Cardiac fibroblast (primary cell): ENCODE measurements around the gene KLHL6.
"Not testable (repeated sequence)": the region's sequence is repeated elsewhere in the genome, so short reads cannot be mapped to it uniquely, and the experiment has no call there.

Experiments
- DNase-seq, 2 donors: peaks; one replicate each; pipeline versions ENCODE4 v3.0.0 to v3.0.0-alpha.2; 2010; ENCODE audit warnings: low read depth in 2 of 2
- H3K4me3 ChIP-seq, 2 donors: replicated peaks in 1 of 2; 1 replicate in 1 of 2; 2 replicates in 1 of 2; pipeline ENCODE4 v1.5.1; 2011; ENCODE audit warnings: low read depth in 2 of 2, low read length in 2 of 2, mild to moderate bottlenecking in 2 of 2, moderate library complexity in 1 of 2
- TF ChIP-seq, protein P1 (sequence below): IDR thresholded peaks from one replicate; pipeline ENCODE4 v1.5.1; 2011; ENCODE audit warnings: low read depth, mild to moderate bottlenecking, low read length, inconsistent platforms

Gene KLHL6

DNA sequence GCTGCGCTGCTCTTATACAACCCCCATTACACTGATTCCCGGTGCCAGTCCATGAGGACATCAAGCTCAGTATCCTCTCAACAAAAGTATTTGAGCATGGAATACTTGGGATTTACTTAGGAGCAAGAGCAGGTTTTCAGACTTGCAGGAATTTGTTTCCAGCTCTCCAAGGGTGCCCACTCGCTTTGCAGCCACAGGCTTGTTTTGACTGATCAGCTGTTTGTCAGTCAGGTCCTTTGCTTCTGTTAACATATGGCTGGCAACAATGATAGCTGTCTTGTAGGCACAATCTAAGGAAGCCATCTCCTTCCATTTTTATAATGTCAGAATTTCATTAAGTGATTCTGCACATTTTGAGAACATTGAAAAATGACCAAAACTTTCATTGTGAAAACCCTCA, 88.9 kb downstream of the KLHL6 start:
- H3K4me3 ChIP-seq: no peak overlapping the region
- no peak for DNase-seq
- TF ChIP-seq, protein P1, sequence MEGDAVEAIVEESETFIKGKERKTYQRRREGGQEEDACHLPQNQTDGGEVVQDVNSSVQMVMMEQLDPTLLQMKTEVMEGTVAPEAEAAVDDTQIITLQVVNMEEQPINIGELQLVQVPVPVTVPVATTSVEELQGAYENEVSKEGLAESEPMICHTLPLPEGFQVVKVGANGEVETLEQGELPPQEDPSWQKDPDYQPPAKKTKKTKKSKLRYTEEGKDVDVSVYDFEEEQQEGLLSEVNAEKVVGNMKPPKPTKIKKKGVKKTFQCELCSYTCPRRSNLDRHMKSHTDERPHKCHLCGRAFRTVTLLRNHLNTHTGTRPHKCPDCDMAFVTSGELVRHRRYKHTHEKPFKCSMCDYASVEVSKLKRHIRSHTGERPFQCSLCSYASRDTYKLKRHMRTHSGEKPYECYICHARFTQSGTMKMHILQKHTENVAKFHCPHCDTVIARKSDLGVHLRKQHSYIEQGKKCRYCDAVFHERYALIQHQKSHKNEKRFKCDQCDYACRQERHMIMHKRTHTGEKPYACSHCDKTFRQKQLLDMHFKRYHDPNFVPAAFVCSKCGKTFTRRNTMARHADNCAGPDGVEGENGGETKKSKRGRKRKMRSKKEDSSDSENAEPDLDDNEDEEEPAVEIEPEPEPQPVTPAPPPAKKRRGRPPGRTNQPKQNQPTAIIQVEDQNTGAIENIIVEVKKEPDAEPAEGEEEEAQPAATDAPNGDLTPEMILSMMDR: no peak

GRCh38 chr3:183465710-183466109, 89.8 kb downstream of the KLHL6 start:
- not testable (repeated sequence) for DNase-seq, H3K4me3 ChIP-seq

GRCh38 chr3:183464480-183464879, 91.0 kb downstream of the KLHL6 start:
- TF ChIP-seq, protein P1: no peak
- DNase-seq: no peak
- H3K4me3 ChIP-seq: no peak overlapping the region

DNA sequence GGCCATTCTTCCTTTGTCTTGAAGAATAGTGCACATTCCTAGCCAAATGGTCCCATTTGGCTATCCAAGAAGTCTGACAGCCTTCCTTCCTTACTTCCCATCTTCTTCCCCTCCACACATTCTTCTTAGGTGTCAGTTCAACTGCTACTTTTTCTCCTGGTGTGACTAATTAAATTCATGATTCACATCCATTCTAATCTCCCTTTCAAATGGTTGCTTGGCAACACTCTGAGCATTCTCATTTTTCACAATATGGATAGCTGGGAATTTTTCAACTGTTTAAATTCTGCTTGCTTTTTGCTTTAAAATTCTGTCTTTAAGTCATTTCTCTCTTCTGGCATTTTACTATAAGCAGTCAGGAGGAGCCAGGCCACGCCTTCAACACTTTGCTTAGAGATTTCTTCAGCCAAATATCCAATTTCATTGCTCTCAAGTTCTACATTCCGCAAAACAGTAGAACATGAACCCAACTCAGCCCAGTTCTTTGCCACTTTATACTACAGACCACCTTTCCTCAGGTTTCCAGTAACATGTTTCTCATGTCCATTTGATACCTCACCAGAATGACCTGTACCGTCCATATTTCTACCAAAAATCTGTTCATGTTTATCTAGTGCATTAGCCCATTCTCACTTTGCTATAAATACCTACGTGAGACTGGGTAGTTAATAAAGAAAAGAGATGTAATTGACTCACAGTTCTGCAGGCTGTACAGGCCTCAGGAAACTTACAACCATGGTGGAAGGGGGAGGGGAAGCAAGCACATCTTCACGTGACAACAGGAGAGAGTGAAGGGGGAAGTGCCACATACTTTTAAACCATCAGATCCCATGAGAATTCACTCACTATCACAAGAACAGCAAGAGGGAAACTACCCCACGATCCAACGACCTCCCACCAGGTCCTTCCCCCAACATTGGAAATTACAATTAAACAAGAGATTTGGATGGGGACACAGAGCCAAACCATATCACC, 95.1 kb downstream of the KLHL6 start:
- no peak overlapping the region for H3K4me3 ChIP-seq
- TF ChIP-seq, protein P1: no peak
- DNase-seq: peak; percentile 15 to 20

GRCh38 chr3:183455089-183455488, 100.4 kb downstream of the KLHL6 start:
- H3K4me3 ChIP-seq: no peak overlapping the region
- TF ChIP-seq, protein P1: no peak
- DNase-seq: peak; percentile 21 to 82

GRCh38 chr3:183454064-183454463, 101.4 kb downstream of the KLHL6 start:
- H3K4me3 ChIP-seq: no peak overlapping the region
- DNase-seq: no peak

GRCh38 chr3:183449791-183450190, 105.7 kb downstream of the KLHL6 start:
- no peak for DNase-seq
- TF ChIP-seq, protein P1: no peak
- no peak overlapping the region for H3K4me3 ChIP-seq

More at GRCh38 chr3:183454064-183454463, 101.4 kb downstream of the KLHL6 start:
- TF ChIP-seq, protein P1: no peak
